Astrocyte (in vitro differentiated cells and primary cell): ENCODE results near the gene LARGE1. TPM values are rescaled to one million over a fixed set of nuclear protein-coding genes. Genes with fewer than 3 reads are reported as not detected.

Source experiments
- DNase-seq: peaks from one replicate; pipeline ENCODE4 v3.0.0-alpha.2; 2010; ENCODE audit warnings: low read depth
- FAIRE-seq: peaks from 2 replicates; lab custom pipeline; 2011; peaks lifted over from hg19 to GRCh38; lab: Jason Lieb, UNC
- H2AFZ ChIP-seq: 2 replicates; pipeline ENCODE4 v1.6.0; 2012; ENCODE audit warnings: low read depth, low read length, inconsistent platforms
- H3K27ac ChIP-seq: 2 replicates; pipeline ENCODE4 v1.5.1; 2011; ENCODE audit warnings: low read depth, low read length, inconsistent platforms
- H3K27me3 ChIP-seq: 2 replicates; pipeline ENCODE4 v1.6.0; 2011; ENCODE audit warnings: low read length, inconsistent platforms; ENCODE audit not compliant: insufficient read depth
- H3K36me3 ChIP-seq: 2 replicates; pipeline ENCODE4 v1.5.1; 2011; ENCODE audit warnings: low read length, inconsistent platforms; ENCODE audit not compliant: insufficient read depth
- H3K4me1 ChIP-seq: 2 replicates; pipeline ENCODE4 v1.5.1; 2011; ENCODE audit warnings: low read length, inconsistent platforms; ENCODE audit not compliant: insufficient read depth
- H3K4me2 ChIP-seq: 2 replicates; pipeline ENCODE4 v1.6.0; 2012; ENCODE audit warnings: low read length, inconsistent platforms
- H3K4me3 ChIP-seq: 2 replicates; pipeline ENCODE4 v1.5.1; 2011; ENCODE audit warnings: low read depth, mild to moderate bottlenecking, low read length, inconsistent platforms; ENCODE audit not compliant: insufficient read depth
- H3K79me2 ChIP-seq: 2 replicates; pipeline ENCODE4 v1.6.0; 2012; ENCODE audit warnings: mild to moderate bottlenecking, low read length, inconsistent platforms; ENCODE audit not compliant: insufficient read depth
- H3K9ac ChIP-seq: 2 replicates; pipeline ENCODE4 v1.6.0; 2012; ENCODE audit warnings: mild to moderate bottlenecking, low read length, inconsistent platforms
- H3K9me3 ChIP-seq: 2 replicates; pipeline ENCODE4 v1.5.1; 2012; ENCODE audit warnings: low read depth, mild to moderate bottlenecking, low read length, inconsistent platforms; ENCODE audit not compliant: insufficient read depth
- H4K20me1 ChIP-seq: 2 replicates; pipeline ENCODE4 v1.6.0; 2012; ENCODE audit warnings: low read length, inconsistent platforms; ENCODE audit not compliant: insufficient read depth
- H3K27ac Mint-ChIP-seq: one replicate; pipeline ENCODE4 v1.8.0; 2021; ENCODE audit warnings: mild to moderate bottlenecking, mixed read lengths; ENCODE audit not compliant: unreplicated experiment
- H3K27me3 Mint-ChIP-seq: one replicate; pipeline ENCODE4 v1.8.0; 2021; ENCODE audit warnings: low read depth, mixed read lengths; ENCODE audit not compliant: unreplicated experiment
- H3K36me3 Mint-ChIP-seq: one replicate; pipeline ENCODE4 v1.8.0; 2021; ENCODE audit warnings: low read depth, mixed read lengths; ENCODE audit not compliant: unreplicated experiment
- H3K4me1 Mint-ChIP-seq: one replicate; pipeline ENCODE4 v1.8.0; 2021; ENCODE audit warnings: low read depth, mixed read lengths; ENCODE audit not compliant: unreplicated experiment
- H3K4me3 Mint-ChIP-seq: one replicate; pipeline ENCODE4 v1.8.0; 2021; ENCODE audit warnings: mild to moderate bottlenecking, moderate library complexity, mixed read lengths; ENCODE audit not compliant: unreplicated experiment
- H3K9me3 Mint-ChIP-seq: one replicate; pipeline ENCODE4 v1.8.0; 2021; ENCODE audit warnings: mild to moderate bottlenecking, mixed read lengths; ENCODE audit not compliant: unreplicated experiment
- CTCF ChIP-seq: IDR thresholded peaks from 2 replicates; pipeline ENCODE4 v1.5.1; 2011; ENCODE audit warnings: low read depth, mild to moderate bottlenecking, inconsistent platforms, low read length, moderate library complexity; ENCODE audit not compliant: insufficient read depth
- EZH2 ChIP-seq: IDR thresholded peaks from 2 replicates; pipeline ENCODE4 v1.6.1; 2012; ENCODE audit warnings: mild to moderate bottlenecking, low read length, inconsistent platforms; ENCODE audit not compliant: insufficient read depth
- total RNA-seq: library from RNA; stranded (reverse); gene quantifications from 2 replicates; pipeline ENCODE4 v1.2.1, GENCODE V29; 2021

LARGE1 gene
- total RNA-seq, 1 donor from 2014 or later: 92.6 TPM

DNA sequence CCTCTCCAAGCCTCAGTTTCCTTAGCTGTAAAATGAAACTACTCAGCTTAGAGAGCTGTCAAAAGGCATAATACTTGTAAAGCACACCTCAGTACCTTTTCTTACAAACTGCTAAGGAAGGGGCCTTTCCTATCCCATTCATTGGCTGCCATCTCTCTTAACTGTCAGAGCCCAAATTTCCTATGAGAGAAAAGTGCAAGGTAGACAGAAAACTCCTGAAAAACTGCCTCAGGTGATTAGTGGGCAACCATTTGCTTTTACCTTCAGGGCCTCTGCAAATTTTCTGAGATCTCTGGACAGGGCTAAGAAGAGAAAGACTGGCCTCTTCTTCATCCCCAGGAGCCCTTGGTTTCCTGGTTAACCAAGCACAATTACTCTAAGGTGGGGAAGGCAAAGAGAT, 13.8 kb downstream of the LARGE1 start:
- peaks cover 35% of the 10 kb centered on the region for H3K79me2 ChIP-seq
- H3K36me3 ChIP-seq: no peaks in the 10 kb centered on the region
- no peak overlapping the region for H3K27ac ChIP-seq
- FAIRE-seq (no peak), DNase-seq (no peak)
- H3K9ac ChIP-seq: no peak overlapping the region
- H2AFZ ChIP-seq: no peak overlapping the region
- peaks cover 23% of the 10 kb centered on the region for H4K20me1 ChIP-seq
- H3K4me3 ChIP-seq: no peak overlapping the region
- no peak overlapping the region for H3K4me2 ChIP-seq
- H3K9me3 Mint-ChIP-seq: peaks cover 2% of the 10 kb centered on the region
- no peaks in the 10 kb centered on the region for H3K9me3 ChIP-seq
- no peak overlapping the region for H3K27ac Mint-ChIP-seq
- H3K4me3 Mint-ChIP-seq: no peak overlapping the region
- H3K4me1 Mint-ChIP-seq: peaks cover 27% of the 10 kb centered on the region
- no peak for TF ChIP-seq CTCF
- no peak for TF ChIP-seq EZH2
- no peaks in the 10 kb centered on the region for H3K27me3 Mint-ChIP-seq
- no peaks in the 10 kb centered on the region for H3K27me3 ChIP-seq
- H3K36me3 Mint-ChIP-seq: peaks cover 18% of the 10 kb centered on the region
- peaks cover 7% of the 10 kb centered on the region for H3K4me1 ChIP-seq

- H3K27me3 ChIP-seq: no peaks in the 10 kb centered on the region
- H3K36me3 ChIP-seq: no peaks in the 10 kb centered on the region
- H3K9me3 ChIP-seq: no peaks in the 10 kb centered on the region
- no peaks in the 10 kb centered on the region for H3K4me1 ChIP-seq
- Mint-ChIP-seq H3K36me3 (peaks cover 6% of the 10 kb centered on the region), H3K4me3 (no peak overlapping the region), H3K9me3 (no peaks in the 10 kb centered on the region), H3K27me3 (no peaks in the 10 kb centered on the region), H3K4me1 (peaks cover 10% of the 10 kb centered on the region), H3K27ac (no peak overlapping the region)
- H3K9ac ChIP-seq: no peak overlapping the region
- DNase-seq: no peak
- no peak overlapping the region for H3K4me3 ChIP-seq
- H4K20me1 ChIP-seq: peaks cover 31% of the 10 kb centered on the region
- no peak overlapping the region for H3K27ac ChIP-seq
- FAIRE-seq: no peak
- no peak overlapping the region for H2AFZ ChIP-seq
- H3K4me2 ChIP-seq: no peak overlapping the region
- TF ChIP-seq EZH2: no peak
- TF ChIP-seq CTCF: no peak
- peaks cover 45% of the 10 kb centered on the region for H3K79me2 ChIP-seq
Observed at GRCh38 chr22:33903012-33903411, 17.3 kb downstream of the LARGE1 start.

GRCh38 chr22:33902073-33902472, 18.2 kb downstream of the LARGE1 start:
- H3K27me3 Mint-ChIP-seq: no peaks in the 10 kb centered on the region
- DNase-seq (no peak), FAIRE-seq (no peak)
- Histone ChIP-seq H3K79me2 (peaks cover 42% of the 10 kb centered on the region), H3K4me2 (no peak overlapping the region), H2AFZ (no peak overlapping the region), H3K4me1 (no peaks in the 10 kb centered on the region), H3K9ac (no peak overlapping the region), H3K9me3 (no peaks in the 10 kb centered on the region), H3K27ac (no peak overlapping the region), H3K4me3 (no peak overlapping the region), H3K27me3 (no peaks in the 10 kb centered on the region), H4K20me1 (peaks cover 37% of the 10 kb centered on the region), H3K36me3 (no peaks in the 10 kb centered on the region)
- no peaks in the 10 kb centered on the region for H3K9me3 Mint-ChIP-seq
- no peak overlapping the region for H3K4me3 Mint-ChIP-seq
- peaks cover 11% of the 10 kb centered on the region for H3K4me1 Mint-ChIP-seq
- peaks cover 11% of the 10 kb centered on the region for H3K36me3 Mint-ChIP-seq
- TF ChIP-seq CTCF: no peak
- TF ChIP-seq EZH2: no peak
- H3K27ac Mint-ChIP-seq: no peak overlapping the region
